C4-2B (cell line): Measurements from ENCODE around the gene UVRAG.
"Not testable (repeated sequence)": the region's sequence is repeated elsewhere in the genome, so short reads cannot be mapped to it uniquely, and the experiment has no call there.

ENCODE experiments used
- H3K27ac ChIP-seq: fragments of 450-650 bp; 2 replicates; pipeline ENCODE4 v1.5.1; 2017
- CTCF ChIP-seq: fragments of 450-650 bp; conservative IDR thresholded peaks from 2 replicates; pipeline ENCODE4 v1.5.1; 2017; ENCODE audit warnings: mild to moderate bottlenecking
- ZFX ChIP-seq: fragments of 450-650 bp; IDR thresholded peaks from 2 replicates; pipeline ENCODE4 v1.6.1; 2017

Gene UVRAG

GRCh38 chr11:76073724-76074123, 258.7 kb downstream of the UVRAG start:
- H3K27ac ChIP-seq = no peak overlapping the region
- TF ChIP-seq CTCF = no peak
- no peak for TF ChIP-seq ZFX

GRCh38 chr11:76074148-76075095, 259.4 kb downstream of the UVRAG start:
- no peak overlapping the region for H3K27ac ChIP-seq
- TF ChIP-seq ZFX (no peak), CTCF (no peak)

GRCh38 chr11:76075716-76076115, 260.7 kb downstream of the UVRAG start:
- H3K27ac ChIP-seq = no peak overlapping the region
- no peak for TF ChIP-seq CTCF
- no peak for TF ChIP-seq ZFX

- not testable (repeated sequence) for H3K27ac ChIP-seq
Observed at GRCh38 chr11:76076253-76076652, 261.2 kb downstream of the UVRAG start.

- TF ChIP-seq ZFX (no peak), CTCF (no peak)
- H3K27ac ChIP-seq = no peak overlapping the region
Observed at GRCh38 chr11:76076749-76077148, 261.7 kb downstream of the UVRAG start.

GRCh38 chr11:76077575-76078150, 262.7 kb downstream of the UVRAG start:
- H3K27ac ChIP-seq = no peak overlapping the region
- no peak for TF ChIP-seq ZFX

GRCh38 chr11:76081084-76081483, 266.1 kb downstream of the UVRAG start:
- H3K27ac ChIP-seq = not testable (repeated sequence)

- no peak for TF ChIP-seq CTCF
- no peak overlapping the region for H3K27ac ChIP-seq
Observed at GRCh38 chr11:76083563-76084451, 268.8 kb downstream of the UVRAG start.
